ENCODE measurements around the gene INVS. TPM values are rescaled to one million over a fixed set of nuclear protein-coding genes. Genes with fewer than 3 reads are reported as not detected.

INVS gene
- total RNA-seq, 1 donor from 2014 or later, result 20.5 TPM

DNA sequence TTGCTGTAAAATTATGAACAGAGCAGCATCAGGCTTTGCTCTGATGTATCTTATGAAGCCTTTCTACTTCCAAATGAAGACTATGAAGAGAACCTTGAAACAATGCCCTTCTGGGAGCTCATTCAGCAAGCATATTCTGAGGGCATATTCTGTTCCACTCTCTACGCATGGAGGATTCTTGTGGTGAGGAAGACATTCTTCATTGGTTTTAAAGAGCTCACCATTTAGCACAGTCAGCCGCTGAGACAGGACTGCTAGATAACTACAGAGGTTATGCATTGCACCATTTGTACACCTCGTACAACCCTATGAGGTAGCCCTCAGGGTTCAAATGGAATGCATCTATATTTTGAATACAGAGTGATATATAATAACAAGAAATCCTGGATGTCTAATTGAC lies 61.0 kb downstream of the INVS start:
- FAIRE-seq, result no peak
- Histone ChIP-seq H3K4me3 (ENCODE audit: low read depth, low read length) (no peak overlapping the region), H3K27me3 (ENCODE audit: control insufficient read depth, insufficient read depth, low read length) (no peaks in the 10 kb centered on the region), H3K36me3 (ENCODE audit: control insufficient read depth, insufficient read depth, low read length) (no peaks in the 10 kb centered on the region)
- no peak for DNase-seq (ENCODE audit: low read depth)
- TF ChIP-seq, protein P1, sequence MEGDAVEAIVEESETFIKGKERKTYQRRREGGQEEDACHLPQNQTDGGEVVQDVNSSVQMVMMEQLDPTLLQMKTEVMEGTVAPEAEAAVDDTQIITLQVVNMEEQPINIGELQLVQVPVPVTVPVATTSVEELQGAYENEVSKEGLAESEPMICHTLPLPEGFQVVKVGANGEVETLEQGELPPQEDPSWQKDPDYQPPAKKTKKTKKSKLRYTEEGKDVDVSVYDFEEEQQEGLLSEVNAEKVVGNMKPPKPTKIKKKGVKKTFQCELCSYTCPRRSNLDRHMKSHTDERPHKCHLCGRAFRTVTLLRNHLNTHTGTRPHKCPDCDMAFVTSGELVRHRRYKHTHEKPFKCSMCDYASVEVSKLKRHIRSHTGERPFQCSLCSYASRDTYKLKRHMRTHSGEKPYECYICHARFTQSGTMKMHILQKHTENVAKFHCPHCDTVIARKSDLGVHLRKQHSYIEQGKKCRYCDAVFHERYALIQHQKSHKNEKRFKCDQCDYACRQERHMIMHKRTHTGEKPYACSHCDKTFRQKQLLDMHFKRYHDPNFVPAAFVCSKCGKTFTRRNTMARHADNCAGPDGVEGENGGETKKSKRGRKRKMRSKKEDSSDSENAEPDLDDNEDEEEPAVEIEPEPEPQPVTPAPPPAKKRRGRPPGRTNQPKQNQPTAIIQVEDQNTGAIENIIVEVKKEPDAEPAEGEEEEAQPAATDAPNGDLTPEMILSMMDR (IDR thresholded peaks at IDR 0.05; ENCODE audit: insufficient read depth, low read length, severe bottlenecking), result no peak

DNA sequence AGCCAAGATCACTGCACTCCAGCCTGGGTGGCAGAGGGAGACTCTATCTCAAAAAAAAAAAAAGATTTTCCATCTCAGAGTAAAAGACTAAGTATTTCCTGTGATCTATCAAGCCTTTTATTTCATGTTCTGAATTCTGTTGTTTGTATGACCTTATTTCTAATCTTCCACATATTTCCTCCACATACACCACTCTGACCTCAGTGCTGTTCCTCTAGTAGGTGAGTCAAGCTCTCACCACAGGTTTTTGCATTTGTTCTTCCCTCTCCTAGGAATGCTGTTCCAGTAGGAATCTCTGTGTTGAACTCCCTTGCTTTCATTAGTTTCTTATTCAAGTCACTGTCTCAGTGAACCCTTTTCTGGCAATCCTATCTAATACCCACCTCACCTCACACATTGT lies 68.1 kb downstream of the INVS start:
- TF ChIP-seq, protein P1 (IDR thresholded peaks at IDR 0.05; ENCODE audit: insufficient read depth, low read length, severe bottlenecking), result no peak
- DNase-seq (ENCODE audit: low read depth) (peak; percentile 20), FAIRE-seq (no peak)
- Histone ChIP-seq H3K4me3 (ENCODE audit: low read depth, low read length) (no peak overlapping the region), H3K36me3 (ENCODE audit: control insufficient read depth, insufficient read depth, low read length) (no peaks in the 10 kb centered on the region), H3K27me3 (ENCODE audit: control insufficient read depth, insufficient read depth, low read length) (no peaks in the 10 kb centered on the region)

DNA sequence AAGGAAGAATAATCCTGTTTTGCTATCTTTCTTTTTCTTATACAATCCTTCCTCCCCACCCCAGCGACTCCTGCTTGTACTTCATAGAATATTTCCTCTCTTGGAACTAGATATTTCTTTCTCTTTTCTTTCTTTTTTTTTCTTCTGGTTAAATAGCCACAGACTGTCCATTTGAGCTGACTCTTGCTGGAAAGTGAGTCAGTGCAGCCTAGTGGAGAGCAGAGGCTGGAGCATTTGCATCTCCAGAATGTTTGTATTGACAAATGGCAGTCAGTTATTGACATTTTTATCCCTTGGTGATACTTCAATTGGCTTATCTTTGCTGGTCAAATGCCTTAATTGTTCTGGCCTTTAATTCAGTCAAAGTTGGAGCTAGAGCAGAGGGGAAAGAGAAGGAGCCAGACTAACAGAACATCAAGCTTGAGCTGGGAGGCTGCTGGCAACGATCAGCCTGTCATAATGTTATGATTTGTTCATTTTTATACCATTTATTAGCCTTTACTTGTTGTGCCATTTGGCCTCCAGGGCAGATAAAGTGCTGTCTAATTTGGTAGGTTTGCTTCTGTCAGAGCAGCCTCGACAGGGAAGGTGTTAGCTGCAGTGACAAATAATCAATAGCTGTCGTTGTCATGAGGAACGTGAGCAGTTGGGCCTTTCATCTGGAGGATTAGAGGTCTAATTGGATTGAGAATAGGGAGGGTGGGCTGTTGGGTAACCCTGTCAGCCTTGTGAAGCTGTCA lies 69.0 kb downstream of the INVS start:
- no peaks in the 10 kb centered on the region for H3K27me3 ChIP-seq (ENCODE audit: control insufficient read depth, insufficient read depth, low read length)
- TF ChIP-seq, protein P1 (IDR thresholded peaks at IDR 0.05; ENCODE audit: insufficient read depth, low read length, severe bottlenecking), result no peak
- FAIRE-seq (no peak), DNase-seq (ENCODE audit: low read depth) (no peak)
- H3K4me3 ChIP-seq (ENCODE audit: low read depth, low read length), result no peak overlapping the region
- H3K36me3 ChIP-seq (ENCODE audit: control insufficient read depth, insufficient read depth, low read length), result no peaks in the 10 kb centered on the region

DNA sequence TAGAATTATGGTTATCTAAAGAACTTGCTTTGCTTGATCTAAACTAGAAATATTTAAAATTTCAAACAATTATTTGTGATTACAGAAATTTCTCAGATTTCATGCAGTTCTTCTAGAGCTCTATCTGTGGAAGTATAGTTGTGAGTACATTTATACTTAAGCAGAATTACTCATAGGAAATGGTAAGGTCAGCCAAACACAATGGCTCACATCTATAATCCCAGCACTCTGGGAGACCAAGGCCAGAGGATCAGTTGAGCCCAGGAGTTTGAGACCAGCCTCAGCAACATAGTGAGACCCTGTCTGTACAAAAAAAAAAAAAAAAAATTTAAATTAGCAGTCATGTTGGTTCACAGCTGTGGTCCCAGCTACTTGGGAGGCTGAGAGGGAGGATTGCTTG lies 71.0 kb downstream of the INVS start:
- DNase-seq (ENCODE audit: low read depth) (peak; percentile 18), FAIRE-seq (no peak)
- Histone ChIP-seq H3K27me3 (ENCODE audit: control insufficient read depth, insufficient read depth, low read length) (no peaks in the 10 kb centered on the region), H3K4me3 (ENCODE audit: low read depth, low read length) (no peak overlapping the region), H3K36me3 (ENCODE audit: control insufficient read depth, insufficient read depth, low read length) (no peaks in the 10 kb centered on the region)
- TF ChIP-seq, protein P1 (IDR thresholded peaks at IDR 0.05; ENCODE audit: insufficient read depth, low read length, severe bottlenecking), result no peak

DNA sequence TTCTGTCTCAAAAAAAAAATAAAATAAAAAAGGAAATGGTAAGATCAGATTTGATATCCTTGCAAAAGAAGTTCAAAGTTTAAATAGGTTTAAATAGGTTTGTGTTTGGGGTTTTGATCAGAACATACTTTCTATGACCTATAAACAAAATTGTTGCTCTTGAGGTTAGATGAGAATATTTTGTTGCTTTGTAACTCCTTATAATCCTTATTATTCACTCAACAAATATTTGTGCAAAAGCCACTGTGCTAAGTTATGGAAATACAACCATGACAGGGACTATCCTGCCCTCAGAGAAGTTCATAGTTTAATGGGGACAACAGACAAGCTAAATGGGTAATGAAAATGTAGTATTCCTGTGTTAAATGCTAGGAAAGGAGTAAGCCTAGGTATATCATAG lies 71.5 kb downstream of the INVS start:
- no peaks in the 10 kb centered on the region for H3K27me3 ChIP-seq (ENCODE audit: control insufficient read depth, insufficient read depth, low read length)
- FAIRE-seq (no peak), DNase-seq (ENCODE audit: low read depth) (no peak)
- no peak overlapping the region for H3K4me3 ChIP-seq (ENCODE audit: low read depth, low read length)
- no peaks in the 10 kb centered on the region for H3K36me3 ChIP-seq (ENCODE audit: control insufficient read depth, insufficient read depth, low read length)
- TF ChIP-seq, protein P1 (IDR thresholded peaks at IDR 0.05; ENCODE audit: insufficient read depth, low read length, severe bottlenecking), result no peak

DNA sequence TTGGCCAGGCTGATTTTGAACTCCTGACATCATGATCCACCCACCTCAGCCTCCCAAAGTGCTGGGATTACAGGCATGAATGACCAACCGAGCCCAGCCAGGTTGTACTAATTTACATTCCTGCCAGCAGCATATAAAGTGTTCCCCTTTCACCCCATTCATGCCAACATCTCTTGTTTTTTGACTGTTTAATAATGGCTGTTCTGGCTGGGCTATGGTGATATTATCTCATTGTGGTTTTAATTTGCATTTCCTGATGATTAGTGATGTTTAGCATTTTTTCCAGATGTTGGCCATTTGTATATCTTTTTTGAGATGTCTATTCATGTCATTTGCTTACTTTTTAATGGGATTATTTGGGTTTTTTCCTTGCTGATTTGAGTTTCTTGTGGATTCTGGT lies 87.3 kb downstream of the INVS start:
- DNase-seq (ENCODE audit: low read depth), result no peak
- Histone ChIP-seq H3K4me3 (ENCODE audit: low read depth, low read length) (no peak overlapping the region), H3K36me3 (ENCODE audit: control insufficient read depth, insufficient read depth, low read length) (no peaks in the 10 kb centered on the region), H3K27me3 (ENCODE audit: control insufficient read depth, insufficient read depth, low read length) (no peaks in the 10 kb centered on the region)
- TF ChIP-seq, protein P1 (IDR thresholded peaks at IDR 0.05; ENCODE audit: insufficient read depth, low read length, severe bottlenecking), result no peak
- FAIRE-seq, result no peak

Data from bronchial epithelial cell (primary cell).